AG09319 (cell line): ENCODE measurements around the gene DNAI2.

Experiments
- DNase-seq: peaks from one replicate; pipeline ENCODE4 v3.0.0-alpha.2; 2010; ENCODE audit warnings: low read depth; ENCODE audit errors: extremely low read depth
- CTCF ChIP-seq: IDR thresholded peaks from 2 replicates; pipeline ENCODE4 v1.5.1; 2011; ENCODE audit warnings: low read depth, mild to moderate bottlenecking, inconsistent platforms, low read length, moderate library complexity

The DNAI2 gene

DNA sequence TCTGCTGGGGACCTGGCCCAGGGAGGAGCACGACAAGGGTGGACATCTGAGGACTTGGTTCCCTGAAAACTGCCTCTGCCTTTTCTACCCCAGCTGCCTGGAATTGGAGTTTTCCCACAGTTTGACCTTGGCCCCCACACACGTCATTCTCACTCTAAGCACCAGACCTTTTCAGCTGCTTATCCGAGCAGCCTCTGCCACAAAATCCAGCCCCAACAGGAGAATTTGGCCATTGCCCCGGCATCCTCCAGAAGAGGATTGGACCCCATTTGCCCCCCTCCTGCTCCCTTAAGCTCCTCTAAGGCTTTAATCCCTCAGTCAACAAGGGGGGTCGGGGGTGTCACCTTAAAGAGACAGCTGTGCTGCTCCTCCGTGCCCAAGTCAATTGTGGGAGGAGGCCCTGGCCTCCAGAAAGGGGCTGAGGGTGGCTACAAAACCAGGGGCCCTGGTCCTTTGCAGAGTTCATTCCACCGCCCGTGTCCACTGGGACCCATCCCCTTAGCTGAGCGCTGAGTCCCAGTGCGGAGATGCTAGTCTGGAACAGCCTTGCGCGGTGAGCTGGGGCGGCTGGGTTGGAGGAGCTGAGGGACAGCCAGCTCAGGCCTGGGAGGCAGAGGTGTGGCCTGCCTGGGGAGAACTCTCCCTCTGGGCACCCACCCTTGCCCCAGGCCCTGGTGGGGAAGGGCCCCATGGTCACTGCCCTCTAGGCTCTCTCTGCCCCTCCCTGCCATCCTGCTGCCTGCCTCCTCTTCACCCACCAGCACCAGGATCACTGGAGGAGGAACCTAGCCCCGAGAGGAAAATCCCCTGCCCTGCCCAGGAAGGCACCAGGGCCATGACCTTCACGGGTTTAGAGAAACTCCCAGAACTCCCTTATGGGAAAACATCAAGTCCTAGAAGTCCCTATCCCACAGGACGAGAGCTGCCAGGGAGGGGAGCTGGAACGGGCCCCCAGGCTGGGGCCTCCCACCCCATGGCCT, 41.8 kb upstream of the DNAI2 start:
- DNase-seq = no peak
- TF ChIP-seq CTCF = no peak

DNA sequence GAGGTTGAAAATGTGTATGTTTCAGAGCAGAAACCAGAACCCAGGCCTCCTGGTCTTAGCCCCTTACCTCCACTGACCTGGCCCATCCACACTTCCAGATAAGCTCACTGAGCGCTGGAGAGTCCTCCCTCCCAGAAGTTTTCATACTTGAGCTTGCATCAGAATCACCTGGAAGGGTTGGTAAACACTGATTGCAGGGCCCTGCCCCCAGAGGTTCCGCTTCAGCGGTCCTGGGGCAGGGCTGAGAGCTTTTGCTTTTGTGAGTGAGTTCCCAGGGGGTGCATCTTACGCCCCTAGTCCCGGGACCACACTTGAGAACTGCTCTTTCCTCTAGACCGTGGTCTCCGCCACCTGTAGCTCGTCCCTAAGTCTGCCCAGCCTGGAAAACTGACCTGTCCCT, 40.1 kb upstream of the DNAI2 start:
- no peak for DNase-seq
- no peak for TF ChIP-seq CTCF

DNA sequence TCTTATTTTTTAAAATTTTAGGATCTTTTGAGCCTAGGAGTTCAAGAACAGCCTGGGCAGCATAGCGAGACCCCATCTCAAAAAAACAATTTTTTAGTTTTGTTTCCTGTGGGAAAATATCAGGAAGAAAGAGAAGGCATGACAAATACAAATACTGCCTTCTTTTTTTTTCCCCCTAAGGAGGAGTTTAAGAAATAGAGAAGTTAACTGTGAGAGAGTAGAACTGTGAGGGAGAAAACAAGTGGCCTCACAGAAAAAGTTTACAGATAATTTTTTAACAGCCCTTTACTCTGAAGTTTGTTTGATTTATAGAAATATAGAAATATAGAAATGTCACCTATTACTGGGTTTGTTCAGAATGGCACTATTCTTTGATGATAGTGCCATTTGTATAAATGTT, 39.5 kb upstream of the DNAI2 start:
- no peak for DNase-seq
- TF ChIP-seq CTCF = no peak

DNA sequence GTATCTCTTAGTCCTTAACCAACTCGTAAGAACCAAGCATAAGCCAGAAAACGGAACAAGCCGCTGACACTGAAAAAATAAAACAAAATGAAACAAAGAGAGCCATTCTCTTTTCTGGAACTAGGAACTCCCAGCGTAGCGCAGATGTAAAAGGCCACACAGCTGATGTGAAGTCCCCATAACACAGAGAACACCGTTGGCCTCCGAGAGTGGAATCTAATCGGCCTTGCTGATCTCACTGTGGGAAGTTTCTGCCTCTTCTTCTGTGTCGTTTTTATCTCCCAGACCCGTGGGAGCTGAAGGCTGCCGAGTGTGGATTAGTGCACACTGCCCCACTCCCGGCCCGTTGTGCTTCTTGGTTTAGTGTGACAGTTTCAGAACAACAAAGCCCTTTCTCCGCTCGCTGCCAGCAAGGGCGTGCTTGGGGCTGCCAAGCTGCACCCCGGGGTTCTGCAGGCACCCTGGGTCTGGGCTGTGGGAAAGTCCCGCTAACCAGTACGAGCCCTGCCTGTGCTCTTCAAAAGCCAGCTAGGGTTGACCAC, 38.9 kb upstream of the DNAI2 start:
- no peak for DNase-seq
- no peak for TF ChIP-seq CTCF

DNA sequence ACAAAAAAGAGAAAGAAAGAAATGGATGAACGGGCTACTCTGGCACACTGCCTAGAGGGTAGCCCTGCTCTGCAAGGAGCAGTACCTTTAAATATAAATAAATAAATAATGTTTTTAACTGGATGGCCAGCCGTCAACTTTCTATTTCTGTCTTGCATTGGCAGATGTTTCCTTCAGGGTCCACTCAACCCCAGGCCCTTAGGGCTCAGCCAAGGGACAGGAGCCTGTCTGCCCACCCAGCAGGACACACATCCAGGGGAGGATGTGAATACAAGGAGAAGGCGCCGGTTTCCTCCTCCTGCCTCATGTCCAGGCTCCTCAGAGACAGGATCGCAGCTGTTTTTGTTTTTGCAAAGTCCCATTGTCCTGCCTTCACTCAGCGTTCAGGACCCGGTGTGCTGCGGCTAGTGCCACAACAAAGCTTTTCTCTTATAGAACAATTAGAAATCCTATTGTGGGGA, 38.1 kb upstream of the DNAI2 start:
- TF ChIP-seq CTCF = no peak
- DNase-seq = no peak

- no peak for DNase-seq
- TF ChIP-seq CTCF = no peak
These were observed 36.7 kb upstream of the DNAI2 start for GRCh38 chr17:74237321-74237720.

DNA sequence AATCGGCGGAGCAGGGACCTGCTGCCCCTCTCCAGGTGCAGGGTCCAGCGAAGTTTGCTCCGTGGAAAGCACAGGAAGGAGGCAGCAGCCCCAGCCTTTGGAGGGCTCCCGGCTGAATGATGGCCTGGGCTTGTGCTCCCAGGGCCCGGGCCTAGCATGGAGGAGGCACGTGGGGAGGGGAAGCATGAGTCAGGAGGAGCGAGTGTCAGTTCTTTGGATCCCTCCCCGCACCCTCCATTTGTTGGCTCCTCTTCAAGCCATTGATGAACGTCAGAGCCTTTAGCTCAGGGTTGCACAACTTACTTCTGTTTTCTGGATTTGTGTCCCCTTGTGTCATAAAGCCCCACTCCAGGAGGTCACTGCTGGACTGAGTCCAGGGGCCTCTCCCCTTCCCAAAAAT, 34.9 kb upstream of the DNAI2 start:
- DNase-seq = no peak
- TF ChIP-seq CTCF = no peak
